HepG2 (cell line): Measurements from ENCODE around the gene ADAT3. TPM values are rescaled to one million over a fixed set of nuclear protein-coding genes. Genes with fewer than 3 reads are reported as not detected.

Source experiments
- CENPX ChIP-seq: sonication (generic); formaldehyde crosslinking; IDR thresholded peaks from 2 replicates; pipeline ENCODE4 v1.9.0; 2021; ENCODE audit warnings: mild to moderate bottlenecking, missing genetic modification reagents, moderate library complexity
- NCOA5 ChIP-seq: sonication (generic); formaldehyde crosslinking; IDR thresholded peaks from 2 replicates; pipeline ENCODE4 v1.4.0; 2020; ENCODE audit warnings: missing genetic modification reagents
- NR0B2 ChIP-seq: sonication (generic); formaldehyde crosslinking; IDR thresholded peaks from 2 replicates; pipeline ENCODE4 v1.4.0; 2020; ENCODE audit warnings: mild to moderate bottlenecking, missing genetic modification reagents
- PAWR ChIP-seq: sonication (generic); formaldehyde crosslinking; IDR thresholded peaks from 2 replicates; pipeline ENCODE4 v1.4.0; 2020; ENCODE audit warnings: missing genetic modification reagents, mild to moderate bottlenecking, borderline replicate concordance
- RNF2 ChIP-seq: fragments of 450-650 bp; conservative IDR thresholded peaks from 2 replicates; pipeline ENCODE4 v1.6.1; 2016; ENCODE audit warnings: low read depth
- UBTF ChIP-seq: sonication (generic); formaldehyde crosslinking; IDR thresholded peaks from 2 replicates; pipeline ENCODE4 v1.4.0; 2020; ENCODE audit warnings: mild to moderate bottlenecking, missing genetic modification reagents
- ZBTB21 ChIP-seq: sonication (generic); formaldehyde crosslinking; IDR thresholded peaks from 2 replicates; pipeline ENCODE4 v1.4.0; 2020; ENCODE audit warnings: missing genetic modification reagents
- ZEB1 ChIP-seq: IDR thresholded peaks from 2 replicates; pipeline ENCODE4 v1.6.1; 2012; ENCODE audit warnings: mild to moderate bottlenecking, low read depth, inconsistent platforms; ENCODE audit not compliant: insufficient replicate concordance
- ZNF232 ChIP-seq: sonication (generic); formaldehyde crosslinking; IDR thresholded peaks from 2 replicates; pipeline ENCODE4 v1.4.0; 2020; ENCODE audit warnings: missing genetic modification reagents, borderline replicate concordance
- ZNF576 ChIP-seq: sonication (generic); formaldehyde crosslinking; IDR thresholded peaks from 2 replicates; pipeline ENCODE4 v1.4.0; 2020; ENCODE audit warnings: mild to moderate bottlenecking, missing genetic modification reagents
- ZSCAN21 ChIP-seq: sonication (generic); formaldehyde crosslinking; IDR thresholded peaks from 2 replicates; pipeline ENCODE4 v1.8.0; 2022; ENCODE audit warnings: mild to moderate bottlenecking, missing genetic modification reagents, moderate library complexity, borderline replicate concordance
- polyA plus RNA-seq, 8 experiments: library from polyadenylated mRNA; depleted of rRNA in 3 of 8; stranded (reverse) in 7 of 8; unstranded in 1 of 8; fragments of >200 nt; fragmentation: Illumina TruSeq in 4 of 8; extraction: Trizol in 4 of 8; gene quantifications; 2 replicates each; pipeline versions ENCODE4 v1.2.1 to v1.2.3, GENCODE V29; 2011 to 2016; ENCODE audit warnings: low read depth in 4 of 8, missing spikeins in 1 of 8, mixed read lengths in 1 of 8; ENCODE audit not compliant: insufficient read depth in 1 of 8
- total RNA-seq, 5 experiments: library from RNA; depleted of rRNA; stranded (reverse); fragments of >200 nt; fragmentation: Illumina TruSeq; extraction: Trizol; gene quantifications; 2 replicates each; pipeline ENCODE4 v1.2.3, GENCODE V29; 2016; ENCODE audit warnings: low read depth in 1 of 5
- TF ChIP-seq, protein P1 (sequence below): sonication (generic); formaldehyde crosslinking; IDR thresholded peaks from 2 replicates; pipeline ENCODE4 v1.8.1; 2022; ENCODE audit warnings: mild to moderate bottlenecking, missing genetic modification reagents
- TF ChIP-seq, protein P2 (sequence below): sonication (generic); formaldehyde crosslinking; IDR thresholded peaks from 2 replicates; pipeline ENCODE4 v1.4.0; 2020; ENCODE audit warnings: missing genetic modification reagents
- TF ChIP-seq, protein P3 (sequence below): sonication (generic); formaldehyde crosslinking; IDR thresholded peaks from 2 replicates; pipeline ENCODE4 v1.5.0; 2020; ENCODE audit warnings: mild to moderate bottlenecking, missing genetic modification reagents

ADAT3 gene
- total and polyA plus RNA-seq, 2 of the 13 experiments (the other 11 are each of a cell fraction or from before 2014, with no cell fraction given), result 0.95 to 3.5 TPM

GRCh38 chr19:1942078-1942933, 37.1 kb downstream of the ADAT3 start (continued):
- TF ChIP-seq, protein P1, sequence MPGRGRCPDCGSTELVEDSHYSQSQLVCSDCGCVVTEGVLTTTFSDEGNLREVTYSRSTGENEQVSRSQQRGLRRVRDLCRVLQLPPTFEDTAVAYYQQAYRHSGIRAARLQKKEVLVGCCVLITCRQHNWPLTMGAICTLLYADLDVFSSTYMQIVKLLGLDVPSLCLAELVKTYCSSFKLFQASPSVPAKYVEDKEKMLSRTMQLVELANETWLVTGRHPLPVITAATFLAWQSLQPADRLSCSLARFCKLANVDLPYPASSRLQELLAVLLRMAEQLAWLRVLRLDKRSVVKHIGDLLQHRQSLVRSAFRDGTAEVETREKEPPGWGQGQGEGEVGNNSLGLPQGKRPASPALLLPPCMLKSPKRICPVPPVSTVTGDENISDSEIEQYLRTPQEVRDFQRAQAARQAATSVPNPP (CRISPR knock-in tag), result no peak
- TF ChIP-seq, protein P2, sequence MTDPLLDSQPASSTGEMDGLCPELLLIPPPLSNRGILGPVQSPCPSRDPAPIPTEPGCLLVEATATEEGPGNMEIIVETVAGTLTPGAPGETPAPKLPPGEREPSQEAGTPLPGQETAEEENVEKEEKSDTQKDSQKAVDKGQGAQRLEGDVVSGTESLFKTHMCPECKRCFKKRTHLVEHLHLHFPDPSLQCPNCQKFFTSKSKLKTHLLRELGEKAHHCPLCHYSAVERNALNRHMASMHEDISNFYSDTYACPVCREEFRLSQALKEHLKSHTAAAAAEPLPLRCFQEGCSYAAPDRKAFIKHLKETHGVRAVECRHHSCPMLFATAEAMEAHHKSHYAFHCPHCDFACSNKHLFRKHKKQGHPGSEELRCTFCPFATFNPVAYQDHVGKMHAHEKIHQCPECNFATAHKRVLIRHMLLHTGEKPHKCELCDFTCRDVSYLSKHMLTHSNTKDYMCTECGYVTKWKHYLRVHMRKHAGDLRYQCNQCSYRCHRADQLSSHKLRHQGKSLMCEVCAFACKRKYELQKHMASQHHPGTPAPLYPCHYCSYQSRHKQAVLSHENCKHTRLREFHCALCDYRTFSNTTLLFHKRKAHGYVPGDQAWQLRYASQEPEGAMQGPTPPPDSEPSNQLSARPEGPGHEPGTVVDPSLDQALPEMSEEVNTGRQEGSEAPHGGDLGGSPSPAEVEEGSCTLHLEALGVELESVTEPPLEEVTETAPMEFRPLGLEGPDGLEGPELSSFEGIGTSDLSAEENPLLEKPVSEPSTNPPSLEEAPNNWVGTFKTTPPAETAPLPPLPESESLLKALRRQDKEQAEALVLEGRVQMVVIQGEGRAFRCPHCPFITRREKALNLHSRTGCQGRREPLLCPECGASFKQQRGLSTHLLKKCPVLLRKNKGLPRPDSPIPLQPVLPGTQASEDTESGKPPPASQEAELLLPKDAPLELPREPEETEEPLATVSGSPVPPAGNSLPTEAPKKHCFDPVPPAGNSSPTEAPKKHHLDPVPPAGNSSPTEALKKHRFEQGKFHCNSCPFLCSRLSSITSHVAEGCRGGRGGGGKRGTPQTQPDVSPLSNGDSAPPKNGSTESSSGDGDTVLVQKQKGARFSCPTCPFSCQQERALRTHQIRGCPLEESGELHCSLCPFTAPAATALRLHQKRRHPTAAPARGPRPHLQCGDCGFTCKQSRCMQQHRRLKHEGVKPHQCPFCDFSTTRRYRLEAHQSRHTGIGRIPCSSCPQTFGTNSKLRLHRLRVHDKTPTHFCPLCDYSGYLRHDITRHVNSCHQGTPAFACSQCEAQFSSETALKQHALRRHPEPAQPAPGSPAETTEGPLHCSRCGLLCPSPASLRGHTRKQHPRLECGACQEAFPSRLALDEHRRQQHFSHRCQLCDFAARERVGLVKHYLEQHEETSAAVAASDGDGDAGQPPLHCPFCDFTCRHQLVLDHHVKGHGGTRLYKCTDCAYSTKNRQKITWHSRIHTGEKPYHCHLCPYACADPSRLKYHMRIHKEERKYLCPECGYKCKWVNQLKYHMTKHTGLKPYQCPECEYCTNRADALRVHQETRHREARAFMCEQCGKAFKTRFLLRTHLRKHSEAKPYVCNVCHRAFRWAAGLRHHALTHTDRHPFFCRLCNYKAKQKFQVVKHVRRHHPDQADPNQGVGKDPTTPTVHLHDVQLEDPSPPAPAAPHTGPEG (CRISPR knock-in tag), result no peak
- peak; percentile 86 for TF ChIP-seq UBTF (CRISPR knock-in tag)
- TF ChIP-seq ZNF576 (CRISPR knock-in tag), result no peak
- no peak for TF ChIP-seq ZBTB21 (CRISPR knock-in tag)
- peak; percentile 56; the same call in 1 of the 2 replicates for TF ChIP-seq ZNF232 (CRISPR knock-in tag)
- no peak for TF ChIP-seq ZEB1
- no peak for TF ChIP-seq CENPX (CRISPR knock-in tag)
- TF ChIP-seq ZSCAN21 (CRISPR knock-in tag), result 0 out of 2 replicates have a peak, but pooled peaks have one; percentile 53
- TF ChIP-seq NCOA5 (CRISPR knock-in tag), result no peak
- no peak for TF ChIP-seq RNF2
- 0 out of 2 replicates have a peak, but pooled peaks have one; percentile 59 for TF ChIP-seq PAWR (CRISPR knock-in tag)
- no peak for TF ChIP-seq NR0B2 (CRISPR knock-in tag)
- TF ChIP-seq, protein P3, sequence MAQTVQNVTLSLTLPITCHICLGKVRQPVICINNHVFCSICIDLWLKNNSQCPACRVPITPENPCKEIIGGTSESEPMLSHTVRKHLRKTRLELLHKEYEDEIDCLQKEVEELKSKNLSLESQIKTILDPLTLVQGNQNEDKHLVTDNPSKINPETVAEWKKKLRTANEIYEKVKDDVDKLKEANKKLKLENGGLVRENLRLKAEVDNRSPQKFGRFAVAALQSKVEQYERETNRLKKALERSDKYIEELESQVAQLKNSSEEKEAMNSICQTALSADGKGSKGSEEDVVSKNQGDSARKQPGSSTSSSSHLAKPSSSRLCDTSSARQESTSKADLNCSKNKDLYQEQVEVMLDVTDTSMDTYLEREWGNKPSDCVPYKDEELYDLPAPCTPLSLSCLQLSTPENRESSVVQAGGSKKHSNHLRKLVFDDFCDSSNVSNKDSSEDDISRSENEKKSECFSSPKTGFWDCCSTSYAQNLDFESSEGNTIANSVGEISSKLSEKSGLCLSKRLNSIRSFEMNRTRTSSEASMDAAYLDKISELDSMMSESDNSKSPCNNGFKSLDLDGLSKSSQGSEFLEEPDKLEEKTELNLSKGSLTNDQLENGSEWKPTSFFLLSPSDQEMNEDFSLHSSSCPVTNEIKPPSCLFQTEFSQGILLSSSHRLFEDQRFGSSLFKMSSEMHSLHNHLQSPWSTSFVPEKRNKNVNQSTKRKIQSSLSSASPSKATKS, result no peak
